ENCODE results near the gene DNAH5.

DNAH5 gene

GRCh38 chr5:13941468-13941867 lies 3.0 kb downstream of the DNAH5 start:
- DNase-seq (ENCODE audit: insufficient read length, low spot score), result no peak

GRCh38 chr5:13939638-13940037 lies 4.8 kb downstream of the DNAH5 start:
- FAIRE-seq (no peak), DNase-seq (ENCODE audit: insufficient read length, low spot score) (no peak)

More at GRCh38 chr5:13941468-13941867, 3.0 kb downstream of the DNAH5 start:
- no peak for FAIRE-seq

DNA sequence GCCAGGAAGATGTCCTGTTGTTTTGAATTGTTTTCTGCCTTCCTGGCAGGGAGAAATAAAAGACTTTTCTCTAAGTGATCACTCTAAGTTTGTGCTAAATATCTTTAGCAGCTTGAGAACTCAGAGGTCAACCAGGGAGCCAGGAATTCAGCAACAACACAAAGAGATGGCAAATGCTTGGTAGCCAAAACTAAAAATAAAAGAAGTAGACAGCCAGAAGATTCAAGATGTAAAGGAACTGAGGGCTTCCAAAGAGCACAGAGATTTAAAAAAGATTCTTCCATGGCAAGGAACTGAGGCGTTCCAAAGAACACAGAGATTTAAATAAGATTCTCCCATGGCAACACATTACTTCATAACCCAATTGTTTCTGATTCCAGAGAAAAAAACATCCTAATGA lies 9.6 kb downstream of the DNAH5 start:
- no peak for DNase-seq (ENCODE audit: insufficient read length, low spot score)
- no peak for FAIRE-seq

DNA sequence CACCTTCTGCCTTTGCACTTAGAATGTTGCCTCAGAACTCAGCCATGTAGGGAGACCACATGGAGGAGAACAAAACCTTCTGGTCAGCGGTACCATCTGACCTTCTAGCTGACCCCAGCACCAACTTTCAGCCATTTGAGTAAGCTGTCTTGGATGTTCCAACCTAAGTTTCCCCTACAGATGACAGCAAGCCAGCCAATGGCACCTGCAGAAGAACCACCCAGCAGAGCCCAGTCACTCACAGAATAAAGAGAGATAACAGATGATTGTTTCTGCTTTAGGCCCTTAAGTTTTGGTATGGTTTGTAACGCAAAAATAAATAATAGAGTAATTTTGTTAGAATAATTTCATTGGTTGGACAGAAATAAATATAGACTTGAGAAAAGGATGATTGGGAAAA lies 10.4 kb downstream of the DNAH5 start:
- no peak for DNase-seq (ENCODE audit: insufficient read length, low spot score)

GRCh38 chr5:13932561-13932960 lies 11.9 kb downstream of the DNAH5 start:
- DNase-seq (ENCODE audit: insufficient read length, low spot score) (no peak), FAIRE-seq (no peak)

More for the DNA sequence above, 10.4 kb downstream of the DNAH5 start:
- no peak for FAIRE-seq

DNA sequence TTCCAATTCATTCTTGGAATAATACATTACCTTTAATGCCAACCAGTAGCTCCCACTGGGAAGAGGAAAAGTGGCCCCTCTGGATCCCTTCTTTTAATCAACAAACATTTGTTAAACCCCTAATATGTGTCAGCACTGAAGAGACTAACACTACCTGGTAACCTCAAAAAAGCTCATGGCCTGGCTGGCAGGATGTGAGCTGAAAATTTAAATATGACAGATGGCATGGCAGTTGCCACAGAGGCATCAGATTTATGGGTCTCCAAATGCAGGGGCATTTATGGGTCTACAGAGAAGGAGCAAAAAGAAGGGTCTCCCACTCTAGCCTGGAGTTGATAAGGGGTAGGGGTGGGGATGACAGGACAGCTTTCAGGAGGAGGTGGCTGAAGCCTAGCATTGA lies 12.5 kb downstream of the DNAH5 start:
- no peak for FAIRE-seq
- no peak for DNase-seq (ENCODE audit: insufficient read length, low spot score)

GRCh38 chr5:13930541-13931171 lies 13.8 kb downstream of the DNAH5 start:
- FAIRE-seq, result no peak

DNA sequence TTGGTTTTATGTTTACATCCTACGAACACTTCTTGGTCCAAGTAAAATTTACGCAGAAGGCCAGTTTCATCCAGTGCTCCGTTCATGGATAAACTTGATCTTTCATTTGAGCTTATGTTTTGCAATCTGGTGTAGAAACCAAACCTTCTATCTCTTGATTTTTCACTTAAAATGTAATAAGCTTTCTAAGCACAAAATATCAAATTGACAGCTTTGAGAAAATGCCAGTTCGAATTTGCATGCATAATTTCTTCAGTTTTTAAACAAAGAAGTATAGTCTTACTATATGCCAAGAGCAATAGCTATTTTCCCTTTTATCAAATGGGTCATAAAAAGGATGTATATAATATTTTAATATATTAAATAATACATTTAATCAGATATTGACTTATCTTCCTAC lies 17.8 kb downstream of the DNAH5 start:
- FAIRE-seq (no peak), DNase-seq (ENCODE audit: insufficient read length, low spot score) (no peak)

More at GRCh38 chr5:13930541-13931171, 13.8 kb downstream of the DNAH5 start:
- DNase-seq (ENCODE audit: insufficient read length, low spot score), result no peak

DNA sequence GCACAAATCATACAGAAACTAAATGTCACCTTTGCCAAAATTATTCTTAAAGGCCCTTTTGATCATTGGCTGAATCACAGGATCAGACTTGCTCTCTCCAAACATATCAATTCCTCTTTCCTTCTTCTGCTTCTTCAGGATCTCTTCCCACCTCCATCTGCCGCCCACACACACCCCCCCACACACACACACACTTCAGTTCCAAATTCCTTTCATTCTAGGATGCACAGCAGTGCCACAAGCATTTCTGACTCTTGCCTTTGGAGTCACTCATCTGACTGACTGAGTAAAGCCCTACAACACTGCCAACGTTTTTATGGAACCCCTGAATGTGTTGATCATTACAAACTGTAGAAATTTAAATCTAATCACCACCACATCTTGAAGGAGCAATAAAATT lies 22.9 kb downstream of the DNAH5 start:
- DNase-seq (ENCODE audit: insufficient read length, low spot score) (no peak), FAIRE-seq (no peak)

- FAIRE-seq, result no peak
- no peak for DNase-seq (ENCODE audit: insufficient read length, low spot score)
Measured at GRCh38 chr5:13919786-13920185, 24.7 kb downstream of the DNAH5 start.

- no peak for FAIRE-seq
- no peak for DNase-seq (ENCODE audit: insufficient read length, low spot score)
Measured at GRCh38 chr5:13919087-13919486, 25.4 kb downstream of the DNAH5 start.

DNA sequence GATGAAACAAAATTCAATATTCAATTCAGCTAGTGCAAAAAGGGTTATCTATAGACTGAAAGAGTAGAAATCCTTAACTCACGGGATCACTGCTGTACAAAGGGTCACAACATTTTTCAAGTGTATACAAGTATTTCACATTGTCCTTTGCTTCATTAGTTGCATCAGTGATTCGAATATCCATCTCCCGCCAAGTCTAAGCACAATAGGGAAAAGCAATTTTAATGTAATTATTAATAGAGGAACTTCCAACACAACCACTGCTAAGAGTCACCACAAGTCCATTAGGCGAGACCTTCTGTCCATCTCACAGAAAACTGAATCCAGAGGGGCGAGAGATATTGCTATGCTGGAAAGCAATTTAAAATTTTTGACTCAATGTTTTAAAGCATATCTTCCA lies 27.4 kb downstream of the DNAH5 start:
- no peak for DNase-seq (ENCODE audit: insufficient read length, low spot score)

GRCh38 chr5:13913962-13914361 lies 30.5 kb downstream of the DNAH5 start:
- DNase-seq (ENCODE audit: insufficient read length, low spot score), result no peak
- no peak for FAIRE-seq

More for the DNA sequence above, 27.4 kb downstream of the DNAH5 start:
- FAIRE-seq, result no peak

GRCh38 chr5:13910637-13911288 lies 33.7 kb downstream of the DNAH5 start:
- no peak for FAIRE-seq
- no peak for DNase-seq (ENCODE audit: insufficient read length, low spot score)

GRCh38 chr5:13910201-13910600 lies 34.3 kb downstream of the DNAH5 start:
- no peak for FAIRE-seq
- no peak for DNase-seq (ENCODE audit: insufficient read length, low spot score)

DNA sequence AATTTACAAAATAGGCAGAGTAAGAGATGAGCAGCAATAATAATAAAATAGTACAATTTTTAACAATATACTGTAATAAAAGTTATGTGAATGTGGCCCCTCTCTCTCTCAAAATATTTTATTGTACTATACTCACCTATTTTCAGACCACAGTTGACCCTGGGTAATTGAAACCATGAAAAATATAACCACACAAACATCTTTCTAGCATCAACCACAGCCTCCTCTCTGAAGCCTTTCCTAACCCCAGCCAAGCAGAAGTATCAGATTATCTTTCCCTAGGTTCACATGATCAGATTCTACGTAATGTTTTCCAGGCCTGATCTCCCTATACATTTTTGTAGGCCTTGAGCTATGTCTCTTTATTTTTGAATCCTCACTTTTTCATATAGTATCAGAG lies 35.2 kb downstream of the DNAH5 start:
- DNase-seq (ENCODE audit: insufficient read length, low spot score) (no peak), FAIRE-seq (no peak)

GRCh38 chr5:13898569-13898968 lies 45.9 kb downstream of the DNAH5 start:
- no peak for FAIRE-seq
- no peak for DNase-seq (ENCODE audit: insufficient read length, low spot score)

- no peak for FAIRE-seq
- DNase-seq (ENCODE audit: insufficient read length, low spot score), result no peak
Measured at GRCh38 chr5:13878357-13878756, 66.1 kb downstream of the DNAH5 start.

DNA sequence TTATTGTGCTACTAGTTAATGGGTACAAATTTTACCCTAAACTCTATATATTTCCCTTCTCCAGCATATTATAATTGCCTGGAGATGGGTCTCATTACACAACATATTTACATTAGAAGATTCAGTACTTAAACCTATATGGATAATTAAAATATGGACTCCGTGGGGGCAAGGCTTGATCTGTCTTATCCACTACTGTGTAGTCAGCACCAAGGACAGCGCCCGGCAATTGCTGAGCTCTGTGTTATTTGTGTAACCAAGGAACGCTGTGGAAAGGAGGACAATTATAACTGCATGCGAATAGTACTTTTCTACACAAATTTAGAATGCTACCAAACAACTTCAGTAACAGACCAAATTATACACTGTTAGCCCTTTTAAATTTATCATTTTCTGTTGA lies 77.7 kb downstream of the DNAH5 start:
- no peak for DNase-seq (ENCODE audit: insufficient read length, low spot score)
- no peak for FAIRE-seq

GRCh38 chr5:13865312-13865711 lies 79.2 kb downstream of the DNAH5 start:
- FAIRE-seq (no peak), DNase-seq (ENCODE audit: insufficient read length, low spot score) (no peak)

- DNase-seq (ENCODE audit: insufficient read length, low spot score) (no peak), FAIRE-seq (no peak)
Measured at GRCh38 chr5:13860146-13860545, 84.3 kb downstream of the DNAH5 start.

DNA sequence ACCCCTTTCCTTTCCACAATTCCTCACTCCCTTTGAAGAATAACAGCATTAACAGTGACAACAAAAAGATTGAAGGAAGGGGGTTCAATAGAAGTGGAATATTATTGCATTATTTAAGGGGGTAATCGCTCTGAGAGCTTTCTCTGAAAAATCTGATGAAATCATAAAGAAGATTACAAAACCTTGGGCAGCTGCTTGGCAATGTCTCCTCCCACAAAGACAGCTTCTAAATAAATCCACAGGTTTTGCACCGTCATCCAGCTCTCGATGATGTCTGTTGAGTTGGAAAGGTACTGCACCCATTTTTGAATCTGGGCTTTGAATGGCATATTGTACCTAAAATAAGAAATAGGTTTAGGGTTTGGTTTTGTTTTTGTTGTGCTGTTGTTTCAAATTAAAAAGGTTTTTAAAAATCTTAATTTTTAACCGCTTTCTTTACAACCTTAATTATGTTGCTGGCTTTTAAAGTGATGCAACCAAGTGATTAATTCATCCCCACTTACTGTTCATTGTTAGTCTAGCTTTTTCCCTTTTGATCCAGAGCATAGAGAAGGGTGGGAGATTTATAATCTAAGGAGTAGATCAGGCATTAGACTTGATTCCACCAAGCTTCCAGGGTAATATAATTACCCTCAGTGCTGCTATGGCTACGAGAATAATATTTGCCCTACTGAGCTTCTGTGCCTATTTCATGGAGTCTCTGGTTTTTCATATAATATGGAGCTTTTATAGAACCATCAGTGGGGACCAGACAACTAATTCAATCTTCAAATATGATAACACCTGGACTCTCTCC lies 85.0 kb downstream of the DNAH5 start:
- DNase-seq (ENCODE audit: insufficient read length, low spot score) (no peak), FAIRE-seq (no peak)
